ENCODE measurements around the gene SLC25A17.

The SLC25A17 gene

DNA sequence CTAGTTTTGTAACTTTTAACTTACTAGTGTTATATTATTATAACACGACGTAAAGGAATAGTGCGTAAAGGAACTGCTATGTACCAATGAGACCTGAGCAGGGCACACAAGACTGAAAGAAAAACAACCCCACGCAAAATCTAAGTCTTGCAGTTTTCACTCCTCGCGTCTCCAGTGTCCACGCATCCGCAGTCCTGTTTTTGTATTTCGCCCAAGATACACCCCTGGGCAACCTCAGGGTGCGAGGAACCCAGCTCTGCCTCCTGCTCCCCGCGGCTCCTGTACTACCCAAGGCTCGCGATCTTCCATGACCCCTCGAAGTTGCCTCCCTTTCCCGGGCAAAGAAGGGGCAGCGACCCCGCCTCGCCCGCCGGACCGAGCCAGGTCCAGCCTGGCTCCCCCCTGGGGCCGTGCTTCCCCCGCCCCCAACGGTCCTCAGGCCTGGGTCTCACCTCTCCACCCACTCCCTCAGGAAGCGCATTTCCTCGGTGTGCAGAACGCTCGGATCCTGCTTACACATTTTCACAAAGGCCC lies 36.9 kb upstream of the SLC25A17 start:
- Histone ChIP-seq H3K4me3 (ENCODE audit: low read depth in 1 of 2, low read length in 2 of 2) (peak overlapping the region; percentile 46 to 91), H3K36me3 (ENCODE audit: insufficient read depth, low read length) (peaks cover 31% of the 10 kb centered on the region), H2AFZ (ENCODE audit: low read depth, low read length) (peak overlapping the region; percentile 91), H3K27ac (ENCODE audit: low read length) (peak overlapping the region; percentile 95), H3K4me2 (ENCODE audit: insufficient read depth, low read length) (peak overlapping the region; percentile 88), H3K27me3 (ENCODE audit: insufficient read depth, low read length, poor library complexity) (no peaks in the 10 kb centered on the region), H3K9ac (ENCODE audit: low read depth, low read length) (peak overlapping the region; percentile 84), H3K4me1 (ENCODE audit: insufficient read depth, low read length) (peaks cover 56% of the 10 kb centered on the region), H3K9me3 (ENCODE audit: insufficient read depth, low read length, severe bottlenecking) (no peaks in the 10 kb centered on the region), H4K20me1 (ENCODE audit: insufficient read depth, low read length) (peaks cover 29% of the 10 kb centered on the region), H3K79me2 (ENCODE audit: insufficient read depth, low read length) (peaks cover 92% of the 10 kb centered on the region)
- DNase-seq (no peak), ATAC-seq (ENCODE audit: insufficient read depth, low read depth) (peak; percentile 39)
- TF ChIP-seq EZH2 (IDR thresholded peaks at IDR 0.05; ENCODE audit: borderline replicate concordance, low read depth, low read length, severe bottlenecking) = no peak
- TF ChIP-seq, protein P1, sequence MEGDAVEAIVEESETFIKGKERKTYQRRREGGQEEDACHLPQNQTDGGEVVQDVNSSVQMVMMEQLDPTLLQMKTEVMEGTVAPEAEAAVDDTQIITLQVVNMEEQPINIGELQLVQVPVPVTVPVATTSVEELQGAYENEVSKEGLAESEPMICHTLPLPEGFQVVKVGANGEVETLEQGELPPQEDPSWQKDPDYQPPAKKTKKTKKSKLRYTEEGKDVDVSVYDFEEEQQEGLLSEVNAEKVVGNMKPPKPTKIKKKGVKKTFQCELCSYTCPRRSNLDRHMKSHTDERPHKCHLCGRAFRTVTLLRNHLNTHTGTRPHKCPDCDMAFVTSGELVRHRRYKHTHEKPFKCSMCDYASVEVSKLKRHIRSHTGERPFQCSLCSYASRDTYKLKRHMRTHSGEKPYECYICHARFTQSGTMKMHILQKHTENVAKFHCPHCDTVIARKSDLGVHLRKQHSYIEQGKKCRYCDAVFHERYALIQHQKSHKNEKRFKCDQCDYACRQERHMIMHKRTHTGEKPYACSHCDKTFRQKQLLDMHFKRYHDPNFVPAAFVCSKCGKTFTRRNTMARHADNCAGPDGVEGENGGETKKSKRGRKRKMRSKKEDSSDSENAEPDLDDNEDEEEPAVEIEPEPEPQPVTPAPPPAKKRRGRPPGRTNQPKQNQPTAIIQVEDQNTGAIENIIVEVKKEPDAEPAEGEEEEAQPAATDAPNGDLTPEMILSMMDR (IDR thresholded peaks at IDR 0.05; ENCODE audit: borderline replicate concordance, extremely low read depth, low read length, poor library complexity, severe bottlenecking) = no peak

DNA sequence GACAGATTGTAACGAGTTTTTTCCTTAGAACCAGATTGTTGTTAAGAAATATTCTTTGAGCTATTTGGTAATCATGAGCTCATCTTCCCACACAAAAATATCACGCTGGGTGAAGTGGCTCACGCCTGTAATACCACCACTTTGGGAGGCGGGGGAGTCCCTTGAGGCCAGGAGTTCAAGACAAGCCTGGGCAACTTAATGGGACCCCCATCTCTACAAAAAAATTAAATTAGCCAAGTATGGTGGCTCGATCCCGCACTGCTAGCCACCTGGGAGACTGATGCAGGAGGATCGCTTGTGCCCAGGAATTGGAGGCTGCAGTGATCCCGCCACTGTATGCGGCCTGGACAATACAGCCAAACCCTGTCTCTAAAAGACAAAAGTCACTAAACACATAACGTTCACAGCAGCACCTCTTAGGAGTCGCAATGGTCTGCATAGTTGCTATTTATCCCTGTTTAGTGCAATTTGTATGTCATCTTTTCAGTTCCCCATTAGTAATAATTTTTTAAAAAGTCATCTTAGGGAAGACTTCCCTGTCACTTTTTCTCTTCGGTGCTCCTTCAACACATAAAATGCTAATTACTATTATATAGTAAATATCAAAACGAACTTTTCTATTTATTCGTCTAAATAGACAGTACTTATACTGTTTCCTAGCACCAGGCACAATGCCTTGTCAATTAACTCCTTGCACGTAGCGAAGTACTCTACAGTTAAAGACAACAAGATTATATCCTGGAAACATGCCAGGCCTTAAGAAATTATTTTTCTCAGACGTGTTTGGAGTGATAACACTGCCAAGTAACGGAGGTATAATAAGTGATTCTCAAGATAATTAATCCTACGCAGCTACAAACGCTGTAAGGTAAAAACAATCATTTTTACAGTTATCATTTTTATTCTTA lies 36.2 kb upstream of the SLC25A17 start:
- Histone ChIP-seq H3K27ac (ENCODE audit: low read length) (peak overlapping the region; percentile 95), H2AFZ (ENCODE audit: low read depth, low read length) (peak overlapping the region; percentile 91; the same call in 1 of the 2 replicates), H3K4me2 (ENCODE audit: insufficient read depth, low read length) (peak overlapping the region; percentile 88), H3K9ac (ENCODE audit: low read depth, low read length) (peak overlapping the region; percentile 84), H3K36me3 (ENCODE audit: insufficient read depth, low read length) (peaks cover 32% of the 10 kb centered on the region), H4K20me1 (ENCODE audit: insufficient read depth, low read length) (peaks cover 30% of the 10 kb centered on the region), H3K79me2 (ENCODE audit: insufficient read depth, low read length) (peaks cover 96% of the 10 kb centered on the region), H3K4me1 (ENCODE audit: insufficient read depth, low read length) (peaks cover 58% of the 10 kb centered on the region), H3K9me3 (ENCODE audit: insufficient read depth, low read length, severe bottlenecking) (no peaks in the 10 kb centered on the region), H3K4me3 (ENCODE audit: low read depth in 1 of 2, low read length in 2 of 2) (peak overlapping the region; percentile 46 to 91; a peak in 3 of 4 replicates), H3K27me3 (ENCODE audit: insufficient read depth, low read length, poor library complexity) (no peaks in the 10 kb centered on the region)
- TF ChIP-seq, protein P1 (IDR thresholded peaks at IDR 0.05; ENCODE audit: borderline replicate concordance, extremely low read depth, low read length, poor library complexity, severe bottlenecking) = no peak
- no peak for TF ChIP-seq EZH2 (IDR thresholded peaks at IDR 0.05; ENCODE audit: borderline replicate concordance, low read depth, low read length, severe bottlenecking)
- DNase-seq (no peak), ATAC-seq (ENCODE audit: insufficient read depth, low read depth) (no peak)

DNA sequence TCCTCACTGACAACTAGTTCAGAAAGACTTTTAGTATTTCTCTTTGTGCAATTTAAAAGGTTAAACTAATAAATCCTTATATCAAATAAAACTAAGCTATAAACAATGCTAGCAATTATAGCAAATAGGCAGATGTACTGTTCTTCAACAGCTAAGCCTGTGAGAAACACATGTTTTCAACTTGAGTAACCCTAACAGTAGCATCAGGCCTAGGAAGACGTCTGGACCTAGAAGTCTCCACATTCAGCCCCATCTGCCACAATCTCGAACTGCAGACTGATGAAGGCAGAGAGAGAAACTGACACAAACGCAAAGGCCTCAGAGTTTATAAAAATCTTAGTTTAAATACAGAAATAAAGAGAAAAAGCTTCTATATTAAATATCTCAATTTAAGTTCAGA lies 34.8 kb upstream of the SLC25A17 start:
- Histone ChIP-seq H3K4me2 (ENCODE audit: insufficient read depth, low read length) (peak overlapping the region; percentile 88), H2AFZ (ENCODE audit: low read depth, low read length) (no peak overlapping the region), H3K79me2 (ENCODE audit: insufficient read depth, low read length) (peaks cover 96% of the 10 kb centered on the region), H3K9me3 (ENCODE audit: insufficient read depth, low read length, severe bottlenecking) (no peaks in the 10 kb centered on the region), H4K20me1 (ENCODE audit: insufficient read depth, low read length) (peaks cover 36% of the 10 kb centered on the region), H3K27me3 (ENCODE audit: insufficient read depth, low read length, poor library complexity) (no peaks in the 10 kb centered on the region), H3K4me1 (ENCODE audit: insufficient read depth, low read length) (peaks cover 60% of the 10 kb centered on the region), H3K27ac (ENCODE audit: low read length) (no peak overlapping the region; the same call in 1 of the 2 replicates), H3K9ac (ENCODE audit: low read depth, low read length) (peak overlapping the region; percentile 84), H3K4me3 (ENCODE audit: low read depth in 1 of 2, low read length in 2 of 2) (peak overlapping the region; percentile 2 to 91; a peak in 2 of 4 replicates), H3K36me3 (ENCODE audit: insufficient read depth, low read length) (peaks cover 42% of the 10 kb centered on the region)
- TF ChIP-seq EZH2 (IDR thresholded peaks at IDR 0.05; ENCODE audit: borderline replicate concordance, low read depth, low read length, severe bottlenecking) = no peak
- TF ChIP-seq, protein P1 (IDR thresholded peaks at IDR 0.05; ENCODE audit: borderline replicate concordance, extremely low read depth, low read length, poor library complexity, severe bottlenecking) = no peak
- no peak for DNase-seq
- no peak for ATAC-seq (ENCODE audit: insufficient read depth, low read depth)

Measured in DND-41 (cell line).